ENCODE results near the gene HSD17B7. TPM values are rescaled to one million over a fixed set of nuclear protein-coding genes. Genes with fewer than 3 reads are reported as not detected.
A peak's percentile ranks its signal among the peaks of the same experiment; 100 is the strongest.
"Not testable (repeated sequence)": the region's sequence is repeated elsewhere in the genome, so short reads cannot be mapped to it uniquely, and the experiment has no call there.

Gene HSD17B7
- total and polyA plus RNA-seq, 2 of the 13 experiments (the other 11 are each of a cell fraction or from before 2014, with no cell fraction given), result 43.9 to 84.9 TPM

GRCh38 chr1:162790985-162791357 is 469 bp downstream of the HSD17B7 start:
- peak overlapping the region; percentile 54 to 67 (median 66); a peak in 5 of 6 replicates for H3K4me3 ChIP-seq (replicated peaks in 1 of 3; ENCODE audit: insufficient read depth in 1 of 3, low read depth in 2 of 3, low read length in 3 of 3)
- H3K79me2 ChIP-seq (ENCODE audit: insufficient read depth, low read length), result peaks cover 24% of the 10 kb centered on the region
- H4K20me1 ChIP-seq (ENCODE audit: insufficient read depth, low read length); H2AFZ ChIP-seq (ENCODE audit: low read length); POLR2A ChIA-PET; intact Hi-C loops (cut with micrococcal nuclease; ENCODE audit: unreplicated experiment); H3K9me3 ChIP-seq (ENCODE audit: low read length); FAIRE-seq; H3K27me3 ChIP-seq (ENCODE audit: control insufficient read depth in 1 of 2, insufficient read depth in 2 of 2, low read length in 2 of 2); CTCF ChIA-PET (ENCODE audit: low intra/inter-chr PET ratio, low total read pairs); ATAC-seq; H3K36me3 ChIP-seq (replicated peaks in 1 of 2; ENCODE audit: control insufficient read depth in 1 of 2, insufficient read depth in 2 of 2, low read length in 2 of 2); in situ Hi-C loops (cut with HindIII; ENCODE audit: extremely low pct_ligation_motif_present, low pct_unique_long_range_greater_than_20kb): not testable (repeated sequence)
- H3K9ac ChIP-seq (ENCODE audit: insufficient read depth, low read depth, low read length), result peak overlapping the region; percentile 62
- peak overlapping the region; percentile 57; the same call in 1 of the 2 replicates for H3K4me2 ChIP-seq (ENCODE audit: low read depth, low read length)
- 0% methylated on average over 7 of the region's 8 CpGs for WGBS (ENCODE audit: low lambda C conversion rate)
- TSS peak; percentile 87 for BruUV-seq (replicated peaks)
- 0 out of 2 replicates have a peak, but pooled peaks have one; percentile 27 for TF ChIP-seq RBFOX2 (IDR thresholded peaks at IDR 0.05; ENCODE audit: low read depth, low read length)
- peak overlapping the region; percentile 60 for H3K27ac ChIP-seq (ENCODE audit: extremely low read length, insufficient read depth, low read length)
- peak; percentile 6 for DNase-seq (ENCODE audit: low spot score)
- H3K4me1 ChIP-seq (ENCODE audit: insufficient read depth, low read length), result peaks cover 47% of the 10 kb centered on the region

GRCh38 chr1:162794284-162794683 is 3.8 kb downstream of the HSD17B7 start:
- H2AFZ ChIP-seq (ENCODE audit: low read length); DNase-seq (ENCODE audit: low spot score); H3K36me3 ChIP-seq (replicated peaks in 1 of 2; ENCODE audit: control insufficient read depth in 1 of 2, insufficient read depth in 2 of 2, low read length in 2 of 2); in situ Hi-C loops (cut with HindIII; ENCODE audit: extremely low pct_ligation_motif_present, low pct_unique_long_range_greater_than_20kb); intact Hi-C loops (cut with micrococcal nuclease; ENCODE audit: unreplicated experiment); H3K9me3 ChIP-seq (ENCODE audit: low read length); H3K27ac ChIP-seq (ENCODE audit: extremely low read length, insufficient read depth, low read length); POLR2A ChIA-PET; H3K4me3 ChIP-seq (replicated peaks in 1 of 3; ENCODE audit: insufficient read depth in 1 of 3, low read depth in 2 of 3, low read length in 3 of 3); CTCF ChIA-PET (ENCODE audit: low intra/inter-chr PET ratio, low total read pairs); H4K20me1 ChIP-seq (ENCODE audit: insufficient read depth, low read length); H3K27me3 ChIP-seq (ENCODE audit: control insufficient read depth in 1 of 2, insufficient read depth in 2 of 2, low read length in 2 of 2); BruUV-seq (replicated peaks); H3K9ac ChIP-seq (ENCODE audit: insufficient read depth, low read depth, low read length); FAIRE-seq; ATAC-seq: not testable (repeated sequence)
- 95% methylated on average over 1 of the region's 1 CpG for WGBS (ENCODE audit: low lambda C conversion rate)
- Histone ChIP-seq H3K4me2 (ENCODE audit: low read depth, low read length) (peak overlapping the region; percentile 3; the same call in 1 of the 2 replicates), H3K4me1 (ENCODE audit: insufficient read depth, low read length) (peaks cover 27% of the 10 kb centered on the region), H3K79me2 (ENCODE audit: insufficient read depth, low read length) (peaks cover 30% of the 10 kb centered on the region)
